GM21390 (cell line): Measurements from ENCODE around the gene PPP1R8.
A peak's percentile ranks its signal among the peaks of the same experiment; 100 is the strongest.
"Not testable (repeated sequence)": the region's sequence is repeated elsewhere in the genome, so short reads cannot be mapped to it uniquely, and the experiment has no call there.

Source experiments
- ATAC-seq: cut with Tn5 transposase; IDR thresholded peaks from one replicate; pipeline ENCODE4 v1.9.1; 2021; ENCODE audit not compliant: unreplicated experiment

The PPP1R8 gene

GRCh38 chr1:27830621-27831440 lies at the start of gene PPP1R8:
PPP1R8 (plus strand) TSS chr1:27830782; CDS start chr1:27830836, 54 bp downstream.
- peak; percentile 95 for ATAC-seq

GRCh38 chr1:27782950-27783349 lies 47.6 kb upstream of the PPP1R8 start:
- ATAC-seq: no peak

GRCh38 chr1:27784700-27785099 lies 45.9 kb upstream of the PPP1R8 start:
- no peak for ATAC-seq

- ATAC-seq: no peak
These were observed 44.7 kb upstream of the PPP1R8 start for GRCh38 chr1:27785781-27786455.

GRCh38 chr1:27787895-27788294 lies 42.7 kb upstream of the PPP1R8 start:
- ATAC-seq: no peak

- ATAC-seq: no peak
These were observed 41.0 kb upstream of the PPP1R8 start for GRCh38 chr1:27789540-27790041.

- ATAC-seq: not testable (repeated sequence)
These were observed 40.3 kb upstream of the PPP1R8 start for GRCh38 chr1:27790270-27790669.

- no peak for ATAC-seq
These were observed 35.0 kb upstream of the PPP1R8 start for GRCh38 chr1:27795601-27796000.

GRCh38 chr1:27804791-27805190 lies 25.8 kb upstream of the PPP1R8 start:
- ATAC-seq: no peak

GRCh38 chr1:27806758-27807157 lies 23.8 kb upstream of the PPP1R8 start:
- no peak for ATAC-seq

GRCh38 chr1:27807385-27807784 lies 23.2 kb upstream of the PPP1R8 start:
- ATAC-seq: no peak

- ATAC-seq: not testable (repeated sequence)
These were observed 22.5 kb upstream of the PPP1R8 start for GRCh38 chr1:27808131-27808530.

GRCh38 chr1:27809883-27810282 lies 20.7 kb upstream of the PPP1R8 start:
- ATAC-seq: no peak

GRCh38 chr1:27811741-27812500 lies 18.7 kb upstream of the PPP1R8 start:
- no peak for ATAC-seq

- no peak for ATAC-seq
These were observed 13.5 kb upstream of the PPP1R8 start for GRCh38 chr1:27816921-27817630.

- ATAC-seq: no peak
These were observed 8.7 kb upstream of the PPP1R8 start for GRCh38 chr1:27821761-27822315.

- no peak for ATAC-seq
These were observed 6.8 kb upstream of the PPP1R8 start for GRCh38 chr1:27823784-27824183.

GRCh38 chr1:27824411-27824810 lies 6.2 kb upstream of the PPP1R8 start:
- no peak for ATAC-seq

GRCh38 chr1:27829339-27829960 lies 1.1 kb upstream of the PPP1R8 start:
- not testable (repeated sequence) for ATAC-seq
